OCI-LY7 (cell line): Measurements from ENCODE around the gene MRPL49.

ENCODE experiments used
- CTCF ChIP-seq: fragments of 200-600 bp; sonication (generic); conservative IDR thresholded peaks from 2 replicates; pipeline ENCODE4 v1.5.1; 2014; ENCODE audit warnings: mild to moderate bottlenecking, antibody characterized with exemption, low read length, moderate library complexity, mixed read lengths
- EZH2phosphoT487 ChIP-seq: fragments of 200-600 bp; sonication (generic); IDR thresholded peaks from 2 replicates; pipeline ENCODE4 v1.6.1; 2018; ENCODE audit warnings: low read depth, borderline replicate concordance, mild to moderate bottlenecking, mixed run types, antibody characterized with exemption, low read length, moderate library complexity, mixed read lengths

GRCh38 chr11:65132988-65133700 is 11.0 kb downstream of the MRPL49 start:
- TF ChIP-seq CTCF (no peak), EZH2phosphoT487 (no peak)
